Choroid plexus epithelial cell (primary cell): ENCODE results near the gene PLAC9.

Experiments used
- DNase-seq: peaks from one replicate; pipeline ENCODE4 v3.0.0-alpha.2; 2010; ENCODE audit warnings: low read depth
- H3K4me3 ChIP-seq: 2 replicates; pipeline ENCODE4 v1.5.1; 2011; ENCODE audit warnings: low read depth, mild to moderate bottlenecking, control low read depth, low read length, moderate library complexity
- TF ChIP-seq, protein P1 (sequence below): conservative IDR thresholded peaks from 2 replicates; pipeline ENCODE4 v1.5.1; 2011; ENCODE audit warnings: low read depth, mild to moderate bottlenecking, control low read depth, inconsistent platforms, low read length, moderate library complexity

PLAC9 gene

DNA sequence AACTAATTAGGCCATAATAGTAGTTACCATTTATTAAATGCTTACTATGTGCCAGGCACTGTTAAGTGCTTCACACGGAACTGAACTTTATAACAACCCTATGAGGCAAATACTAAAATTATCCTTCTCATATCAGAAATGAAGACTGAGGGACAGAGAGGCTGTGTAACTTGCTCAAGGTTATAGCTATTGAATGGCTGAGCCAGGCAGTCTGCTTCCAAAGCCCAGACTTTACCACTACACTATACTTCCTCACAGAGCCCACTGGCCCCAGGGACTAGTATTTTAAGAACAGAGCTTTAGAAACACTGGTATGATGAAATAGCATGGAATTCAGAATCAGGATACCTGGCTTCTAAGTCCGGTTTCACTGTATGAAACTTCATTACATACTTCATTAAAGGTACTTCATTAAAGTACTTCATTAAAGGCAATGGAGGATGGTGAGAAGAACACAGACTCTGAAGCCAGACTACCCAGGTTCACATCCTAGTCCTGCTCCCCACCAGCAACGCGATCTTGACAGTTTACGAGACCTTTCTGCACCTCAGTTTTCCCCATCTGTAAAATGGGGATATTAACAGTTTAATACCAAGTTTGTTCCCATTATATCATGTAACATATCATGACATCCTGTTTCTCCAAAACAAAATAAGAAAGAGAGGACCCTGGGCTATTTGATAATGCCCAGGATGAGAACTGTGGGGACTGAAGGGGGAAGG, 53.2 kb downstream of the PLAC9 start:
- TF ChIP-seq, protein P1, sequence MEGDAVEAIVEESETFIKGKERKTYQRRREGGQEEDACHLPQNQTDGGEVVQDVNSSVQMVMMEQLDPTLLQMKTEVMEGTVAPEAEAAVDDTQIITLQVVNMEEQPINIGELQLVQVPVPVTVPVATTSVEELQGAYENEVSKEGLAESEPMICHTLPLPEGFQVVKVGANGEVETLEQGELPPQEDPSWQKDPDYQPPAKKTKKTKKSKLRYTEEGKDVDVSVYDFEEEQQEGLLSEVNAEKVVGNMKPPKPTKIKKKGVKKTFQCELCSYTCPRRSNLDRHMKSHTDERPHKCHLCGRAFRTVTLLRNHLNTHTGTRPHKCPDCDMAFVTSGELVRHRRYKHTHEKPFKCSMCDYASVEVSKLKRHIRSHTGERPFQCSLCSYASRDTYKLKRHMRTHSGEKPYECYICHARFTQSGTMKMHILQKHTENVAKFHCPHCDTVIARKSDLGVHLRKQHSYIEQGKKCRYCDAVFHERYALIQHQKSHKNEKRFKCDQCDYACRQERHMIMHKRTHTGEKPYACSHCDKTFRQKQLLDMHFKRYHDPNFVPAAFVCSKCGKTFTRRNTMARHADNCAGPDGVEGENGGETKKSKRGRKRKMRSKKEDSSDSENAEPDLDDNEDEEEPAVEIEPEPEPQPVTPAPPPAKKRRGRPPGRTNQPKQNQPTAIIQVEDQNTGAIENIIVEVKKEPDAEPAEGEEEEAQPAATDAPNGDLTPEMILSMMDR, result no peak
- H3K4me3 ChIP-seq, result no peak overlapping the region
- no peak for DNase-seq

DNA sequence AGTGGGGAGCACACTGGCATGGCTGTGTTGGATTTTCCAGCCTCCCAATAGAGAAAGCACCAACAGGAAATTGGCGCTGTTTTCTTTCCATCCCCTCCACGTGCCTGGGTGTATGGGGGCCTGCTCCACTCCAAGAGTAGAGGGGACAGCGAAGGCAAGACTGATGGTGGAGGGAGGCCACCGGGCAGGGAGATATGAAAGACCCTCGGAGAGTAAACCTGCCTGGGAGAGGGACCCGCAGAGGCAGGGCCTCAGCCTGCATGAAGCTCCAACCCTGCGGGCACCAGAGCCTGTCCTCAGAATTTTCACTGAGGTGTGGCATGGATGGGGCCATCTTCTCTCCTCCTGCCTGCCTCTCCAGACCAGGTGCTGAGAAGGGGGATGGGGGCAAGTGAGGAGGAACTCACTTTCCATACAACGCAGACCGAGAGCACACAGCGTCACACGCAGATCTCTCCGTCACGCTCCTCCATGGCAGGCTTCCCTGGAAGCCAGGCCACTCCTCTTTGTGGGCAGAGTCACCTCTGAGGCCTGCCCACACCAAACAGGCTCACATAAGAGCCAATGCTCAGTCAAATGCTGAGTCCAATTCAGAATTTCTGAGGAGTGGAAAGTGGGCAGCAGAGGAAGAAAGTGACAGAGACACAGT, 54.0 kb downstream of the PLAC9 start:
- TF ChIP-seq, protein P1, result no peak
- DNase-seq, result no peak

DNA sequence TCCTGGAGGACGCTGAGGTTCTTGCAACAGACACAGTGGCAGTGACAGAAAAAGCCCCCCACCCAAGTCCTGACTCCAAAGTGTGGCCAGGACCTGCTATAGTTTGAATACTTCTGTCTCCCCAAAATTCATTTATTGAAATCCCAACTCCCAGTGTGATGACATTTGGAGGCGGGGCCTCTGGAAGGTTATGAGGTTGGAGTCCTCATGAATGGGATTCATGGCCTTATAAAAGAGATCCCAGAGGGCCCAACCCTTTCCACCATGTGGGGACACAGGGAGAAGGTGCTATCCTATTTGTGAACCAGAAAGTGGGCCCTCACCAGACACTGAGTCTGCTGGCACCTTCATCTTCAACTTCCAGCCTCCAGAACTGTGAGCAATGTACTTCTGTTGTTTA, 54.5 kb downstream of the PLAC9 start:
- H3K4me3 ChIP-seq, result no peak overlapping the region
- TF ChIP-seq, protein P1, result no peak
- DNase-seq, result no peak

More for the DNA sequence above, 54.0 kb downstream of the PLAC9 start:
- no peak overlapping the region for H3K4me3 ChIP-seq

DNA sequence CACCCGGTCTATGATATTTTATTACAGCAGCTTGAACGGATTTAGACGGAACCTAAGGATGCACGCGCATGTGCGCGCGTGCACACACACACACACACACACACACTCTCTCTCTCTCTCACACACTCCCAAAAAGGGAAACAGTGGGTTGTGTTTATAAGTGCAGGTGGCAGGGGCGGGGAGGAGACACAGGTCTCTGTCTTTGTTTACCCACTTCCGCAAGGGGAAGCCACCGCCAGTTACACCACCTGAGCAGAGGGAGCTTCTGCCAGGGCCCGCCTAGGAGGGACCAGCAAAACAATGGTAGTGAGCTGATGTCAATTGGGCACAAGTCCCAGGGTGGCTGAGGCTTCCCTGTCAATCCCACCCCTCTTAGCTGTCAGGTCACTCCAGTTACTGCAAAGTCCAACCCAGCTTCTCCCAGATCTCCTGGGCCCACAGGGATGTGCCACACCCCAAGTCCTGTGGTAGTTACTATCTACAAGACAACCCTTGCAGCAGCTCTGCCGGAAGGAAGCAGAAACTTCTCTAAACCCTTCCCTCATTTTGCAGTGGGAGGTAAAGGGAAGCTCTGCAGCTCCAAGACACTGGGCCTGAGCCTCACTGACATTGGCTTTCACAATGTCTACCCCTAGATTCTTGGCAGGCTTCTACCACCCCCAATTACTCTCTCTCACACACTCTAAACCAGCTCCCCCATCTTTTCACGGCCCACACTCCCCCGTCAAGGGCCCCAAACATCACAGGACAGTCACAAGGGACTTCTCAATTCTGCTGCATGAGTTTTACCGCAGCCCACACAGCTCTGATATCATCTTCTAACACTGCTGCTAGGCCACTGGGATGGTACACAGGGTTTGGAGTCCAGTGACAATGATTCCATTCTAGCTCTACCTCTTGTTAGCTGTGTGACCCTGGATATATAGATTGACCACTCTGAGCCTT, 55.2 kb downstream of the PLAC9 start:
- DNase-seq, result no peak
- no peak overlapping the region for H3K4me3 ChIP-seq
- TF ChIP-seq, protein P1, result no peak

DNA sequence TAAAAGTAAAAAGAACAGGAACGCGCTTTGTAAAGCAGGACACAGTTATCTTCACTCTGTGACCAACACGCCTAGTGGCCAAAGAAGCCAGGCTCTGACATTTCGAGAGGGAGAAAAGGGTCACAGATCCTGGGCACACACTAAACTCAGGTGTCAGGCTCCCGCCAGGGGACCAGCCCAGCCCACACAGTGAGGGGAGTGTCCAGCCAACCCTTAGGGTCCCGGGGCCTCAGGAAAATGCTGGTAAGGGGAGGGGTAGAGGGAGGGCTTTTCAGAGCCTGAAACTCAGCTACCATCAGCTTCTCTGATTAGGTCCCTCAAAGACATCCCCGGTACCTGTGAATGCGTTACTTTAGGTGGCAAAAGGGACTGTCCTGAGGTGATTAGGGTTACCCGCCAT, 56.2 kb downstream of the PLAC9 start:
- no peak overlapping the region for H3K4me3 ChIP-seq
- TF ChIP-seq, protein P1, result no peak
- DNase-seq, result no peak

DNA sequence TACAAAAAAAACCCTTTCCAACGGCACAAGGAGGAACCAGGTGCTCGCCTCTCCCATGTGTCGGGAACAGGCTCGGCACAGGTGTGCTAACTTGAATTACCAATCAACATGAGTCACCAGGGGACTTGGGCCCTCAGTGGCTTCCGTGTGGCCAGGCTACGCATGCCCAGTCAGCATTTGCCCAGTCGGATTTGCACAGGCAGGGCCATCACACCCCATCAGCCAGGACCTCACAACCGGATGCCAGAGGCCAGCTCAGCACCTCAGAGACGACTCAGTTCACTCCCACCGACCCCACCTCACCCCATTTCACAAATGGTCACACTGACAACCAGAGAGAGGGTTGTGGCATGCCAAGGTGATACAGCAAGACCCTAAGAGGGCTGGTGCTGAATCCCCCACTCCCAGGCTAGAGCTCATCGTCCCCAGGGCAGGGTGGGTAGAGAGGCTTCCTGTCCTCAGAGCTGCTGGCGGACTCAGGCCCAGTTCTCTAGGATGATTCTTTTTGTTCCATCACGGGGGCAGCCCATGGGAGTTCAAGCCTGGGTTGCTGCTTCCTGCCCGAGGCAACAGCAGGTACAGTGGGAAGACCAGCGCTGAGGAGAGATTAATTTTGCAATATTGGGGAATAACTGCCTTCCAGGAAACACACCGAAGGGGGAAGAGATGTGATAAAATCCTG, 59.2 kb downstream of the PLAC9 start:
- TF ChIP-seq, protein P1, result no peak
- DNase-seq, result no peak
- H3K4me3 ChIP-seq, result no peak overlapping the region
